K562 (cell line): ENCODE results near the gene SOS1. TPM values are rescaled to one million over a fixed set of nuclear protein-coding genes. Genes with fewer than 3 reads are reported as not detected.
A peak's percentile ranks its signal among the peaks of the same experiment; 100 is the strongest.

Experiments
- C11orf30 ChIP-seq: fragments of 450-650 bp; IDR thresholded peaks from 2 replicates; pipeline ENCODE4 v1.6.1; 2016; ENCODE audit warnings: low read depth, mild to moderate bottlenecking
- CHD1 ChIP-seq: fragments of 200-600 bp; sonication (generic); IDR thresholded peaks from one replicate; pipeline ENCODE4 v1.6.1; 2012; ENCODE audit warnings: mild to moderate bottlenecking, moderate library complexity, low read length, inconsistent platforms
- FOXM1 ChIP-seq, 2 experiments: fragments of 450-650 bp in 1 of 2; sonication (generic) in 1 of 2; formaldehyde crosslinking in 1 of 2; IDR thresholded peaks; 2 replicates each; pipeline versions ENCODE4 v1.6.1 to v1.9.0; 2017 to 2022; ENCODE audit warnings: low read depth in 2 of 2, mild to moderate bottlenecking in 2 of 2, missing genetic modification reagents in 1 of 2, moderate library complexity in 1 of 2
- HDAC2 ChIP-seq: fragments of 450-650 bp; IDR thresholded peaks from 2 replicates; pipeline ENCODE4 v1.6.1; 2016; ENCODE audit warnings: mild to moderate bottlenecking
- KAT7 ChIP-seq: sonication (generic); formaldehyde crosslinking; IDR thresholded peaks from 2 replicates; pipeline ENCODE4 v1.8.0; 2022; ENCODE audit warnings: missing genetic modification reagents, mild to moderate bottlenecking, borderline replicate concordance
- KHSRP ChIP-seq: fragments of 450-650 bp; IDR thresholded peaks from 2 replicates; pipeline ENCODE4 v1.6.1; 2017
- KLF10 ChIP-seq: fragments of 250-450 bp; sonication (Bioruptor Pico); IDR thresholded peaks from 2 replicates; pipeline ENCODE4 v1.6.1; 2021; ENCODE audit warnings: matching md5 sums
- MTA1 ChIP-seq: fragments of 450-650 bp; IDR thresholded peaks from 2 replicates; pipeline ENCODE4 v1.6.1; 2017; ENCODE audit warnings: borderline replicate concordance
- MTF1 ChIP-seq: fragments of 250-450 bp; sonication (Bioruptor Pico); IDR thresholded peaks from 2 replicates; pipeline ENCODE4 v1.9.0; 2021; ENCODE audit warnings: moderate library complexity, mild to moderate bottlenecking, inconsistent platforms, borderline replicate concordance
- NCOA2 ChIP-seq, 2 experiments: fragments of 450-650 bp; IDR thresholded peaks; 2 replicates each; pipeline ENCODE4 v1.6.1; 2018; ENCODE audit warnings: mild to moderate bottlenecking in 2 of 2, moderate library complexity in 1 of 2; ENCODE audit not compliant: partially characterized antibody in 2 of 2
- NFIX ChIP-seq: fragments of 250-450 bp; sonication (Bioruptor Pico); IDR thresholded peaks from 2 replicates; pipeline ENCODE4 v1.4.0; 2020; ENCODE audit warnings: low read depth, mild to moderate bottlenecking, moderate library complexity
- RCOR1 ChIP-seq, 2 experiments: IDR thresholded peaks; 2 replicates each; pipeline ENCODE4 v1.6.1; 2012; ENCODE audit warnings: low read depth in 2 of 2, low read length in 2 of 2, borderline replicate concordance in 1 of 2, improper control_type of control experiment in 1 of 2
- RNF2 ChIP-seq: sonication (generic); IDR thresholded peaks from 2 replicates; pipeline ENCODE4 v1.6.1; 2016
- SLC30A9 ChIP-seq: fragments of 250-450 bp; sonication (Bioruptor Pico); IDR thresholded peaks from 2 replicates; pipeline ENCODE4 v1.8.0; 2022; ENCODE audit warnings: mild to moderate bottlenecking, moderate library complexity
- SNRNP70 ChIP-seq: fragments of 200-400 bp; formaldehyde crosslinking; optimal IDR thresholded peaks from 2 replicates; pipeline ENCODE3; 2017; ENCODE audit warnings: low read depth, low read length
- SRF ChIP-seq, 2 experiments: fragments of 250-450, 450-650 bp in 1 of 2; sonication (Bioruptor Pico) in 1 of 2; sonication (generic) in 1 of 2; formaldehyde crosslinking; IDR thresholded peaks; 2 replicates each; pipeline versions ENCODE4 v1.5.0 to v1.5.1; 2020 to 2022; ENCODE audit warnings: mild to moderate bottlenecking in 1 of 2, missing genetic modification reagents in 1 of 2
- TAF15 ChIP-seq: fragments of 200-400 bp; formaldehyde crosslinking; IDR thresholded peaks from 2 replicates; pipeline ENCODE4 v1.6.1; 2017; ENCODE audit warnings: mild to moderate bottlenecking, low read depth, low read length, moderate library complexity
- TBL1XR1 ChIP-seq, 2 experiments: IDR thresholded peaks; 2 replicates each; pipeline ENCODE4 v1.6.1; 2012; ENCODE audit warnings: improper control_type of control experiment in 2 of 2, low read length in 2 of 2, mild to moderate bottlenecking in 1 of 2
- ZNF263 ChIP-seq: sonication (generic); formaldehyde crosslinking; IDR thresholded peaks from 2 replicates; pipeline ENCODE4 v1.8.0; 2022; ENCODE audit warnings: mild to moderate bottlenecking, missing genetic modification reagents, borderline replicate concordance
- ZNF41 ChIP-seq: fragments of 250-450 bp; sonication (Bioruptor Pico); conservative IDR thresholded peaks from 2 replicates; pipeline ENCODE4 v1.4.0; 2020; ENCODE audit warnings: mild to moderate bottlenecking
- polyA plus RNA-seq, 8 experiments: library from polyadenylated mRNA; depleted of rRNA in 4 of 8; stranded (reverse) in 5 of 8; unstranded in 3 of 8; fragments of >200 nt; fragmentation: Nextera tagmentation in 2 of 8; fragmentation: Illumina TruSeq in 1 of 8; extraction: Ambion mirVana in 2 of 8; extraction: Trizol in 1 of 8; gene quantifications; 2 replicates each; pipeline versions ENCODE4 v1.2.1 to v1.2.3, GENCODE V29; 2011 to 2014; ENCODE audit warnings: inconsistent platforms in 1 of 8, missing spikeins in 1 of 8
- total RNA-seq, 7 experiments: library from RNA; depleted of rRNA in 6 of 7; stranded (reverse); fragments of >200 nt in 6 of 7; fragmentation: Illumina TruSeq in 2 of 7; extraction: Trizol in 2 of 7; gene quantifications; 2 replicates each; pipeline versions ENCODE4 v1.2.1 to v1.2.3, GENCODE V29; 2011 to 2021; ENCODE audit warnings: low replicate concordance in 1 of 7
- TF ChIP-seq, protein P1 (sequence below): sonication (generic); formaldehyde crosslinking; IDR thresholded peaks from 2 replicates; pipeline ENCODE4 v1.8.1; 2023; ENCODE audit warnings: mild to moderate bottlenecking, missing genetic modification reagents
- TF ChIP-seq, protein P2 (sequence below): IDR thresholded peaks from 2 replicates; pipeline ENCODE4 v1.6.1; 2011; ENCODE audit not compliant: insufficient read length; ENCODE audit errors: extremely low read depth
- TF ChIP-seq, protein P3 (sequence below): IDR thresholded peaks from 2 replicates; pipeline ENCODE4 v1.6.1; 2012; ENCODE audit warnings: low read depth, low read length, improper control_type of control experiment, borderline replicate concordance

The SOS1 gene
- total and polyA plus RNA-seq, 9 of the 15 experiments (the other 6 are each of a cell fraction or from before 2014, with no cell fraction given) = 2.5 to 27.1 (median 16.3) TPM

DNA sequence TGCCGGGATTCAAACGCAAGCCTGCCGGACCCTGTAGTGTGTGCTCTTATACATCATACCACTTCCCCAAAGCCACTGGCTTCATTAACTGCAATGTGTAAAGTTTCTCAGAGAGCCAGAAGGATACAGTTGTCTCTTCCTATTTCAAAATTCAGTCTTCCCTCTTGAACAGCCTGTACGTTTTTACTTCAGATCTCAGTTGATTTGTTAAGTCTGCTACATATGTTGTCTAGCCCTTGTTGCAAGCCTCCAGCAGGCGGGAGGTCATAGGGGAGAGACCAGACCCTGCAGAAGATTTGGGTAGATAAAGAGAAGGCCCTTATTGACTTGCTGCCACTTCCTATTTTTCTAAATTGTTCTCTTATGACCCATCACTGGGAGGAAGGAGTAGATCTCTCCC lies 174.9 kb downstream of the SOS1 start (continued):
- TF ChIP-seq CHD1 (no peak), HDAC2 (no peak), ZNF41 (CRISPR knock-in tag) (no peak), NCOA2 (IDR thresholded peaks at IDR 0.05; ENCODE audit: partially characterized antibody in 2 of 2) (no peak), RNF2 (no peak), SNRNP70 (no peak), RCOR1 (IDR thresholded peaks at IDR 0.05; ENCODE audit: borderline replicate concordance in 1 of 2, low read depth in 2 of 2, low read length in 2 of 2) (peak in 1 of 2 experiments; percentile 45; a peak in 1 of 4 replicates), SRF (CRISPR knock-in tag; IDR thresholded peaks at IDR 0.05) (no peak), MTA1 (no peak), ZNF263 (CRISPR knock-in tag) (no peak), KHSRP (no peak), MTF1 (no peak), KLF10 (no peak), SLC30A9 (CRISPR knock-in tag) (no peak), TBL1XR1 (IDR thresholded peaks at IDR 0.05; ENCODE audit: low read length in 2 of 2) (0 out of 4 replicates have a peak, but pooled peaks of 1 of the 2 experiments have one; percentile 28), FOXM1 (IDR thresholded peaks at IDR 0.05; ENCODE audit: low read depth) (0 out of 2 replicates have a peak, but pooled peaks have one; percentile 16), FOXM1 (CRISPR knock-in tag; IDR thresholded peaks at IDR 0.05; ENCODE audit: low read depth) (no peak), C11orf30 (no peak), NFIX (CRISPR knock-in tag) (no peak), KAT7 (CRISPR knock-in tag) (no peak), TAF15 (no peak)
- TF ChIP-seq, protein P1, sequence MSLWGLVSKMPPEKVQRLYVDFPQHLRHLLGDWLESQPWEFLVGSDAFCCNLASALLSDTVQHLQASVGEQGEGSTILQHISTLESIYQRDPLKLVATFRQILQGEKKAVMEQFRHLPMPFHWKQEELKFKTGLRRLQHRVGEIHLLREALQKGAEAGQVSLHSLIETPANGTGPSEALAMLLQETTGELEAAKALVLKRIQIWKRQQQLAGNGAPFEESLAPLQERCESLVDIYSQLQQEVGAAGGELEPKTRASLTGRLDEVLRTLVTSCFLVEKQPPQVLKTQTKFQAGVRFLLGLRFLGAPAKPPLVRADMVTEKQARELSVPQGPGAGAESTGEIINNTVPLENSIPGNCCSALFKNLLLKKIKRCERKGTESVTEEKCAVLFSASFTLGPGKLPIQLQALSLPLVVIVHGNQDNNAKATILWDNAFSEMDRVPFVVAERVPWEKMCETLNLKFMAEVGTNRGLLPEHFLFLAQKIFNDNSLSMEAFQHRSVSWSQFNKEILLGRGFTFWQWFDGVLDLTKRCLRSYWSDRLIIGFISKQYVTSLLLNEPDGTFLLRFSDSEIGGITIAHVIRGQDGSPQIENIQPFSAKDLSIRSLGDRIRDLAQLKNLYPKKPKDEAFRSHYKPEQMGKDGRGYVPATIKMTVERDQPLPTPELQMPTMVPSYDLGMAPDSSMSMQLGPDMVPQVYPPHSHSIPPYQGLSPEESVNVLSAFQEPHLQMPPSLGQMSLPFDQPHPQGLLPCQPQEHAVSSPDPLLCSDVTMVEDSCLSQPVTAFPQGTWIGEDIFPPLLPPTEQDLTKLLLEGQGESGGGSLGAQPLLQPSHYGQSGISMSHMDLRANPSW (CRISPR knock-in tag) = no peak
- TF ChIP-seq, protein P2, sequence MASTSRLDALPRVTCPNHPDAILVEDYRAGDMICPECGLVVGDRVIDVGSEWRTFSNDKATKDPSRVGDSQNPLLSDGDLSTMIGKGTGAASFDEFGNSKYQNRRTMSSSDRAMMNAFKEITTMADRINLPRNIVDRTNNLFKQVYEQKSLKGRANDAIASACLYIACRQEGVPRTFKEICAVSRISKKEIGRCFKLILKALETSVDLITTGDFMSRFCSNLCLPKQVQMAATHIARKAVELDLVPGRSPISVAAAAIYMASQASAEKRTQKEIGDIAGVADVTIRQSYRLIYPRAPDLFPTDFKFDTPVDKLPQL = no peak
- TF ChIP-seq, protein P3, sequence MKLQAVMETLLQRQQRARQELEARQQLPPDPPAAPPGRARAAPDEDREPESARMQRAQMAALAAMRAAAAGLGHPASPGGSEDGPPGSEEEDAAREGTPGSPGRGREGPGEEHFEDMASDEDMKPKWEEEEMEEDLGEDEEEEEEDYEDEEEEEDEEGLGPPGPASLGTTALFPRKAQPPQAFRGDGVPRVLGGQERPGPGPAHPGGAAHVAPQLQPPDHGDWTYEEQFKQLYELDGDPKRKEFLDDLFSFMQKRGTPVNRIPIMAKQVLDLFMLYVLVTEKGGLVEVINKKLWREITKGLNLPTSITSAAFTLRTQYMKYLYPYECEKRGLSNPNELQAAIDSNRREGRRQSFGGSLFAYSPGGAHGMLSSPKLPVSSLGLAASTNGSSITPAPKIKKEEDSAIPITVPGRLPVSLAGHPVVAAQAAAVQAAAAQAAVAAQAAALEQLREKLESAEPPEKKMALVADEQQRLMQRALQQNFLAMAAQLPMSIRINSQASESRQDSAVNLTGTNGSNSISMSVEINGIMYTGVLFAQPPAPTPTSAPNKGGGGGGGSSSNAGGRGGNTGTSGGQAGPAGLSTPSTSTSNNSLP = no peak
